ENCODE measurements around the gene SOX5.

SOX5 gene

DNA sequence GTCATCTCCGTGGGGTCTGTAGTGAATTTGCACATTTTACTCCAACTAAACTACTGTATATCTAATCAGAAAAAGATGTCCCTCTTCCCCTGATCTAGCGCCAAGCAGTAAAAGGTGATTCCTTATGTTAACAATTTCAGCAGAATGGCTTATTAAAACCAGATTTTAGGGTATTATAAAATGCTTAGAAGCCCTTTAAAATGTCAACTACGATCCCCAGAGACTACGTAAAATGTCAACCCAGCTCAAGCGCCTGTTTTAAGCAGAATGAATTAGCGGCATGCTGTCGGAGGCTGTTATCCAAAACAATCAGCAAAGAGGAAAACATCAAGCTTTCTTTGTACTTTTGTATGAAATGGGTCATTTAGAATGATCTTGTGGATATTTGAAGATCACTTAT is 408.9 kb downstream of the SOX5 start:
- no peak for DNase-seq (ENCODE audit: extremely low read depth, low read depth)
- TF ChIP-seq, protein P1, sequence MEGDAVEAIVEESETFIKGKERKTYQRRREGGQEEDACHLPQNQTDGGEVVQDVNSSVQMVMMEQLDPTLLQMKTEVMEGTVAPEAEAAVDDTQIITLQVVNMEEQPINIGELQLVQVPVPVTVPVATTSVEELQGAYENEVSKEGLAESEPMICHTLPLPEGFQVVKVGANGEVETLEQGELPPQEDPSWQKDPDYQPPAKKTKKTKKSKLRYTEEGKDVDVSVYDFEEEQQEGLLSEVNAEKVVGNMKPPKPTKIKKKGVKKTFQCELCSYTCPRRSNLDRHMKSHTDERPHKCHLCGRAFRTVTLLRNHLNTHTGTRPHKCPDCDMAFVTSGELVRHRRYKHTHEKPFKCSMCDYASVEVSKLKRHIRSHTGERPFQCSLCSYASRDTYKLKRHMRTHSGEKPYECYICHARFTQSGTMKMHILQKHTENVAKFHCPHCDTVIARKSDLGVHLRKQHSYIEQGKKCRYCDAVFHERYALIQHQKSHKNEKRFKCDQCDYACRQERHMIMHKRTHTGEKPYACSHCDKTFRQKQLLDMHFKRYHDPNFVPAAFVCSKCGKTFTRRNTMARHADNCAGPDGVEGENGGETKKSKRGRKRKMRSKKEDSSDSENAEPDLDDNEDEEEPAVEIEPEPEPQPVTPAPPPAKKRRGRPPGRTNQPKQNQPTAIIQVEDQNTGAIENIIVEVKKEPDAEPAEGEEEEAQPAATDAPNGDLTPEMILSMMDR (IDR thresholded peaks at IDR 0.05; ENCODE audit: low read depth, low read length): no peak

DNA sequence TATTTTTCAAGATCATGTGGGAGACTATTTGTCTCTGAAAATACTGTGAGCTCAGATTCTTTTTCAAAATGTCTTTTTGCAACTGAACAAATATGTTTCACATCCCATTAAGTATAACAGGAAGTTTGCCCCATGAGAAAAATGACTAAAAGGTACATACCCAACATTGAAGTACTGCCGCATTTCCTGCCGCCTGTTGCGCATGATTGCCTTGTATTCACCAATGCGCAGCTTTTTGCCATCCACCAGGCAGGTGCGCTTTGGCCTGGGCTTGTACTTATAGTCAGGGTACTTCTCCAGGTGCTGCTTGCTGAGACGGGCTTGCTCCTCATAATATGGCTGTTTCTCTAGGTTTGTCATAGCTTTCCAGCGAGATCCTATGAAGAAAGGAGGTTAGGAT is 413.2 kb downstream of the SOX5 start:
- no peak for DNase-seq (ENCODE audit: extremely low read depth, low read depth)
- TF ChIP-seq, protein P1 (IDR thresholded peaks at IDR 0.05; ENCODE audit: low read depth, low read length): no peak

DNA sequence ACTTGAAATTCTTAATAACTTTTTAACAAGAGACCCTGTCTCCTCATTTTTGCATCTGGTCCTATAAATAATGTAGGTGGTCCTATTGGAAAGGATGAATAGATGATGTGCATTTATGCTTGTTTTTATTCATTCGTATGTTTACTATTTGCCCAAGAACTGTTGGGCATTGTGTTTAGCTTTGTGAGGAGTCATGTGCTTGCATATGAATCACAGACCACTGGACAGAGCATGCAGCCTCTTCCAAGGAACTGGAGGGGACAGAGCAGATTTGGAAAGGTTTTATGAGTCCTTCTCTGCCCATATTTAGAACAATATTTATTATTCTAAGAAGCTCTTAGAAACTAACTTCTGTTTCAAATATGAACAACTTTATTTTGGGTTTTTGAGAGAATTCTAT is 414.0 kb downstream of the SOX5 start:
- no peak for DNase-seq (ENCODE audit: extremely low read depth, low read depth)
- TF ChIP-seq, protein P1 (IDR thresholded peaks at IDR 0.05; ENCODE audit: low read depth, low read length): no peak

DNA sequence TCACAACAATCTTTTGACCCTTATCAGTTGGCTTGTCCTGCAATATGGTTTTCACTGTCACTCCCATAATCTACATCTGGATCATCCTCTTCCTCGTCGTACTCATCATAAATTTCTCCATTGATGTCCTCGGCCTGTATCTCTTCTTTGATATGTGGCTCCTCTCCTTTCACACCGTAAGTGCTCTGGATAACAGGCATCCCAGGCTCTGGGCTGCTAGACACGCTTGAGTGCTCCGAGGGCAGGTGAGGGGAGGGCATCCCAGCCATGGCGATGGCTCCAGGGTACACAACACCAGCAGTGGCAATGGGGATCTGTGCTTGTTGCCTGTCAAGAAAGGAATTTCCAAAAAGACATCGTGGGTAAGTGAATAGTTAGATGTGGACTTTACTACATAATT is 415.3 kb downstream of the SOX5 start:
- TF ChIP-seq, protein P1 (IDR thresholded peaks at IDR 0.05; ENCODE audit: low read depth, low read length): no peak
- DNase-seq (ENCODE audit: extremely low read depth, low read depth): no peak

DNA sequence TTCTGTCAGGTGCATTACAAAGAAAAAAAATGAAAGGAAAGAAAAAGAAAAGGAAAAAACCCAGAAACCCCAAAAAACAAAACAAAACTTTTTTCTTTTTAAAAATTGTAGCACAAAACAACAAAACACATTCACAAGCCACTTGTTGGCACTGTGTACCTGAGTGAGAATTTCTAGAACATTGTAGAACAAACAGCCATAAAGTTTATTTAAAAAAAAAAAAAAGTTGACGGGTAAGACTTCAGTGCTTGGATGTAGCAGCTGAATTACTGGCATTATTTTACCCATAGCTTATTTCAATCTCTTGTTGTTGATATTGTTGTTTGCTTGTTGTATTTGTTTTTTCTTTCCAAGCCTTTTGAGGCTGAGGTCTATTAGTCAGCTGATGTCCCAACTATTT is 415.8 kb downstream of the SOX5 start:
- TF ChIP-seq, protein P1 (IDR thresholded peaks at IDR 0.05; ENCODE audit: low read depth, low read length): no peak

DNA sequence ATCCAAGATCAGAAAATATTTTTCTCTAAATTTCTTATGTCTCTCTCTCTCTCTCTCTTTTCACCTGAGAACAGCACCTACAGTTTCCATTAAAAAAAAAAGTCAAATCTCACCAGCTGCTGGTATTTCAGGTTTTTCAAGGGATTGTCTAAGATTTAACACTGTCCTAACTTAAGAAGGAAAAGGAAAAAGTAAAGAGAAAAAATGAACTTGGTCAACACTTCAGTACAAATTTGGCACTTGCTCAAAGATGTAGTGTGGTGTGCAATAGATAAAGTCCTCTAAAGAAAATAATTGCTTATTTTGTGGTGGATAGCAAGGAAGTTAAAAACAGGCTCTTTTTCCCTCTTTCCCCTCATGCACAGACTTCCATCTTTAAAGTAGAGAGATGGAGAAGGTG is 416.2 kb downstream of the SOX5 start:
- no peak for DNase-seq (ENCODE audit: extremely low read depth, low read depth)
- TF ChIP-seq, protein P1 (IDR thresholded peaks at IDR 0.05; ENCODE audit: low read depth, low read length): no peak

More for the DNA sequence above, 415.8 kb downstream of the SOX5 start:
- no peak for DNase-seq (ENCODE audit: extremely low read depth, low read depth)

DNA sequence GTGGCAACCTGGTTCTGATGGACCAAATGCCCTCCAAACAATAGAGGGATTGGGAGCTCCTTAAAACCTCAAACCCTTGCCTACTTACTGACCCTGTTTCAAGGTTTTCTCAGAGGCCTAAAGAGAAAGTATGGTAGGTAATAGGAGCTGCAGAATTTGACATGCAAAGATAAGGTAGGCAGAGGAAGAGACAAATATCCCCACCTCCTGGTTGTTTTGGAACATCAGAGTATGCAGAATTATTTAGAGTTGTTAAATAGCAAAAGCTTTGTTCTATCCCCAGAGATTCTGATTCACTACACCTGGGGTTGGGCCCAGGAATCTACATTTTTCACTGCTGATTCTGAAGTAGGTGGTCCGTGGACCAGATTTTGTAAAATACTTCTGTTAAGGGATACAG is 421.2 kb downstream of the SOX5 start:
- TF ChIP-seq, protein P1 (IDR thresholded peaks at IDR 0.05; ENCODE audit: low read depth, low read length): no peak
- DNase-seq (ENCODE audit: extremely low read depth, low read depth): no peak

Data from AG09319 (cell line).